GM23338 (cell line): Measurements from ENCODE around the gene ST8SIA6.

Source experiments
- CREB1 ChIP-seq: fragments of 250-450 bp; sonication (Bioruptor Pico); IDR thresholded peaks from 2 replicates; pipeline ENCODE4 v1.5.0; 2020; ENCODE audit warnings: low read depth, mild to moderate bottlenecking, moderate library complexity
- ETS1 ChIP-seq: IDR thresholded peaks from 2 replicates; pipeline ENCODE4 v1.6.1; 2016; ENCODE audit warnings: antibody characterized with exemption
- EZH2 ChIP-seq: fragments of 200-600 bp; sonication (generic); IDR thresholded peaks from one replicate; pipeline ENCODE4 v1.8.0; 2017; ENCODE audit warnings: antibody characterized with exemption, mild to moderate bottlenecking, low read depth; ENCODE audit not compliant: unreplicated experiment
- EZH2phosphoT487 ChIP-seq: fragments of 200-600 bp; sonication (generic); IDR thresholded peaks from one replicate; pipeline ENCODE4 v1.8.1; 2018; ENCODE audit warnings: antibody characterized with exemption; ENCODE audit not compliant: unreplicated experiment
- JUNB ChIP-seq: IDR thresholded peaks from one replicate; pipeline ENCODE4 v1.6.1; 2016; ENCODE audit warnings: antibody characterized with exemption; ENCODE audit not compliant: unreplicated experiment
- NANOG ChIP-seq: IDR thresholded peaks from 2 replicates; pipeline ENCODE4 v1.6.1; 2016; ENCODE audit warnings: antibody characterized with exemption, borderline replicate concordance
- POLR2AphosphoS5 ChIP-seq: IDR thresholded peaks from 2 replicates; pipeline ENCODE4 v1.6.1; 2016; ENCODE audit warnings: antibody characterized with exemption, low read depth
- STAT1 ChIP-seq: IDR thresholded peaks from one replicate; pipeline ENCODE4 v1.6.1; 2016; ENCODE audit warnings: antibody characterized with exemption; ENCODE audit not compliant: unreplicated experiment
- ZNF114 ChIP-seq: fragments of 250-450 bp; sonication (Bioruptor Pico); IDR thresholded peaks from 2 replicates; pipeline ENCODE4 v1.5.0; 2020; ENCODE audit warnings: mild to moderate bottlenecking, moderate library complexity
- ZNF331 ChIP-seq: fragments of 250-450 bp; sonication (Bioruptor Pico); IDR thresholded peaks from 2 replicates; pipeline ENCODE4 v1.5.0; 2020; ENCODE audit warnings: low read depth, mild to moderate bottlenecking, moderate library complexity
- TF ChIP-seq, protein P1 (sequence below), 2 experiments: fragments of 200-600 bp in 1 of 2; sonication (generic) in 1 of 2; conservative IDR thresholded peaks; 2 replicates each; pipeline versions ENCODE4 v1.5.1 to v1.6.1; 2016 to 2017; ENCODE audit warnings: antibody characterized with exemption in 2 of 2, low read depth in 2 of 2, mild to moderate bottlenecking in 2 of 2, moderate library complexity in 1 of 2
- TF ChIP-seq, protein P2 (sequence below): IDR thresholded peaks from one replicate; pipeline ENCODE4 v1.6.1; 2018; ENCODE audit warnings: antibody characterized with exemption; ENCODE audit not compliant: unreplicated experiment
- TF ChIP-seq, protein P3 (sequence below): fragments of 250-450 bp; sonication (Bioruptor Pico); IDR thresholded peaks from 2 replicates; pipeline ENCODE4 v1.5.0; 2020; ENCODE audit warnings: mild to moderate bottlenecking, moderate library complexity

- TF ChIP-seq, protein P1, sequence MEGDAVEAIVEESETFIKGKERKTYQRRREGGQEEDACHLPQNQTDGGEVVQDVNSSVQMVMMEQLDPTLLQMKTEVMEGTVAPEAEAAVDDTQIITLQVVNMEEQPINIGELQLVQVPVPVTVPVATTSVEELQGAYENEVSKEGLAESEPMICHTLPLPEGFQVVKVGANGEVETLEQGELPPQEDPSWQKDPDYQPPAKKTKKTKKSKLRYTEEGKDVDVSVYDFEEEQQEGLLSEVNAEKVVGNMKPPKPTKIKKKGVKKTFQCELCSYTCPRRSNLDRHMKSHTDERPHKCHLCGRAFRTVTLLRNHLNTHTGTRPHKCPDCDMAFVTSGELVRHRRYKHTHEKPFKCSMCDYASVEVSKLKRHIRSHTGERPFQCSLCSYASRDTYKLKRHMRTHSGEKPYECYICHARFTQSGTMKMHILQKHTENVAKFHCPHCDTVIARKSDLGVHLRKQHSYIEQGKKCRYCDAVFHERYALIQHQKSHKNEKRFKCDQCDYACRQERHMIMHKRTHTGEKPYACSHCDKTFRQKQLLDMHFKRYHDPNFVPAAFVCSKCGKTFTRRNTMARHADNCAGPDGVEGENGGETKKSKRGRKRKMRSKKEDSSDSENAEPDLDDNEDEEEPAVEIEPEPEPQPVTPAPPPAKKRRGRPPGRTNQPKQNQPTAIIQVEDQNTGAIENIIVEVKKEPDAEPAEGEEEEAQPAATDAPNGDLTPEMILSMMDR (conservative IDR thresholded peaks at IDR 0.05; ENCODE audit: low read depth in 2 of 2) = no peak
- TF ChIP-seq, protein P2, sequence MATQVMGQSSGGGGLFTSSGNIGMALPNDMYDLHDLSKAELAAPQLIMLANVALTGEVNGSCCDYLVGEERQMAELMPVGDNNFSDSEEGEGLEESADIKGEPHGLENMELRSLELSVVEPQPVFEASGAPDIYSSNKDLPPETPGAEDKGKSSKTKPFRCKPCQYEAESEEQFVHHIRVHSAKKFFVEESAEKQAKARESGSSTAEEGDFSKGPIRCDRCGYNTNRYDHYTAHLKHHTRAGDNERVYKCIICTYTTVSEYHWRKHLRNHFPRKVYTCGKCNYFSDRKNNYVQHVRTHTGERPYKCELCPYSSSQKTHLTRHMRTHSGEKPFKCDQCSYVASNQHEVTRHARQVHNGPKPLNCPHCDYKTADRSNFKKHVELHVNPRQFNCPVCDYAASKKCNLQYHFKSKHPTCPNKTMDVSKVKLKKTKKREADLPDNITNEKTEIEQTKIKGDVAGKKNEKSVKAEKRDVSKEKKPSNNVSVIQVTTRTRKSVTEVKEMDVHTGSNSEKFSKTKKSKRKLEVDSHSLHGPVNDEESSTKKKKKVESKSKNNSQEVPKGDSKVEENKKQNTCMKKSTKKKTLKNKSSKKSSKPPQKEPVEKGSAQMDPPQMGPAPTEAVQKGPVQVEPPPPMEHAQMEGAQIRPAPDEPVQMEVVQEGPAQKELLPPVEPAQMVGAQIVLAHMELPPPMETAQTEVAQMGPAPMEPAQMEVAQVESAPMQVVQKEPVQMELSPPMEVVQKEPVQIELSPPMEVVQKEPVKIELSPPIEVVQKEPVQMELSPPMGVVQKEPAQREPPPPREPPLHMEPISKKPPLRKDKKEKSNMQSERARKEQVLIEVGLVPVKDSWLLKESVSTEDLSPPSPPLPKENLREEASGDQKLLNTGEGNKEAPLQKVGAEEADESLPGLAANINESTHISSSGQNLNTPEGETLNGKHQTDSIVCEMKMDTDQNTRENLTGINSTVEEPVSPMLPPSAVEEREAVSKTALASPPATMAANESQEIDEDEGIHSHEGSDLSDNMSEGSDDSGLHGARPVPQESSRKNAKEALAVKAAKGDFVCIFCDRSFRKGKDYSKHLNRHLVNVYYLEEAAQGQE = no peak
- TF ChIP-seq POLR2AphosphoS5 (no peak), EZH2phosphoT487 (no peak), JUNB (no peak), EZH2 (no peak), STAT1 (no peak), CREB1 (no peak), ZNF114 (CRISPR knock-in tag) (no peak), ZNF331 (no peak), NANOG (no peak), ETS1 (no peak)
- TF ChIP-seq, protein P3, sequence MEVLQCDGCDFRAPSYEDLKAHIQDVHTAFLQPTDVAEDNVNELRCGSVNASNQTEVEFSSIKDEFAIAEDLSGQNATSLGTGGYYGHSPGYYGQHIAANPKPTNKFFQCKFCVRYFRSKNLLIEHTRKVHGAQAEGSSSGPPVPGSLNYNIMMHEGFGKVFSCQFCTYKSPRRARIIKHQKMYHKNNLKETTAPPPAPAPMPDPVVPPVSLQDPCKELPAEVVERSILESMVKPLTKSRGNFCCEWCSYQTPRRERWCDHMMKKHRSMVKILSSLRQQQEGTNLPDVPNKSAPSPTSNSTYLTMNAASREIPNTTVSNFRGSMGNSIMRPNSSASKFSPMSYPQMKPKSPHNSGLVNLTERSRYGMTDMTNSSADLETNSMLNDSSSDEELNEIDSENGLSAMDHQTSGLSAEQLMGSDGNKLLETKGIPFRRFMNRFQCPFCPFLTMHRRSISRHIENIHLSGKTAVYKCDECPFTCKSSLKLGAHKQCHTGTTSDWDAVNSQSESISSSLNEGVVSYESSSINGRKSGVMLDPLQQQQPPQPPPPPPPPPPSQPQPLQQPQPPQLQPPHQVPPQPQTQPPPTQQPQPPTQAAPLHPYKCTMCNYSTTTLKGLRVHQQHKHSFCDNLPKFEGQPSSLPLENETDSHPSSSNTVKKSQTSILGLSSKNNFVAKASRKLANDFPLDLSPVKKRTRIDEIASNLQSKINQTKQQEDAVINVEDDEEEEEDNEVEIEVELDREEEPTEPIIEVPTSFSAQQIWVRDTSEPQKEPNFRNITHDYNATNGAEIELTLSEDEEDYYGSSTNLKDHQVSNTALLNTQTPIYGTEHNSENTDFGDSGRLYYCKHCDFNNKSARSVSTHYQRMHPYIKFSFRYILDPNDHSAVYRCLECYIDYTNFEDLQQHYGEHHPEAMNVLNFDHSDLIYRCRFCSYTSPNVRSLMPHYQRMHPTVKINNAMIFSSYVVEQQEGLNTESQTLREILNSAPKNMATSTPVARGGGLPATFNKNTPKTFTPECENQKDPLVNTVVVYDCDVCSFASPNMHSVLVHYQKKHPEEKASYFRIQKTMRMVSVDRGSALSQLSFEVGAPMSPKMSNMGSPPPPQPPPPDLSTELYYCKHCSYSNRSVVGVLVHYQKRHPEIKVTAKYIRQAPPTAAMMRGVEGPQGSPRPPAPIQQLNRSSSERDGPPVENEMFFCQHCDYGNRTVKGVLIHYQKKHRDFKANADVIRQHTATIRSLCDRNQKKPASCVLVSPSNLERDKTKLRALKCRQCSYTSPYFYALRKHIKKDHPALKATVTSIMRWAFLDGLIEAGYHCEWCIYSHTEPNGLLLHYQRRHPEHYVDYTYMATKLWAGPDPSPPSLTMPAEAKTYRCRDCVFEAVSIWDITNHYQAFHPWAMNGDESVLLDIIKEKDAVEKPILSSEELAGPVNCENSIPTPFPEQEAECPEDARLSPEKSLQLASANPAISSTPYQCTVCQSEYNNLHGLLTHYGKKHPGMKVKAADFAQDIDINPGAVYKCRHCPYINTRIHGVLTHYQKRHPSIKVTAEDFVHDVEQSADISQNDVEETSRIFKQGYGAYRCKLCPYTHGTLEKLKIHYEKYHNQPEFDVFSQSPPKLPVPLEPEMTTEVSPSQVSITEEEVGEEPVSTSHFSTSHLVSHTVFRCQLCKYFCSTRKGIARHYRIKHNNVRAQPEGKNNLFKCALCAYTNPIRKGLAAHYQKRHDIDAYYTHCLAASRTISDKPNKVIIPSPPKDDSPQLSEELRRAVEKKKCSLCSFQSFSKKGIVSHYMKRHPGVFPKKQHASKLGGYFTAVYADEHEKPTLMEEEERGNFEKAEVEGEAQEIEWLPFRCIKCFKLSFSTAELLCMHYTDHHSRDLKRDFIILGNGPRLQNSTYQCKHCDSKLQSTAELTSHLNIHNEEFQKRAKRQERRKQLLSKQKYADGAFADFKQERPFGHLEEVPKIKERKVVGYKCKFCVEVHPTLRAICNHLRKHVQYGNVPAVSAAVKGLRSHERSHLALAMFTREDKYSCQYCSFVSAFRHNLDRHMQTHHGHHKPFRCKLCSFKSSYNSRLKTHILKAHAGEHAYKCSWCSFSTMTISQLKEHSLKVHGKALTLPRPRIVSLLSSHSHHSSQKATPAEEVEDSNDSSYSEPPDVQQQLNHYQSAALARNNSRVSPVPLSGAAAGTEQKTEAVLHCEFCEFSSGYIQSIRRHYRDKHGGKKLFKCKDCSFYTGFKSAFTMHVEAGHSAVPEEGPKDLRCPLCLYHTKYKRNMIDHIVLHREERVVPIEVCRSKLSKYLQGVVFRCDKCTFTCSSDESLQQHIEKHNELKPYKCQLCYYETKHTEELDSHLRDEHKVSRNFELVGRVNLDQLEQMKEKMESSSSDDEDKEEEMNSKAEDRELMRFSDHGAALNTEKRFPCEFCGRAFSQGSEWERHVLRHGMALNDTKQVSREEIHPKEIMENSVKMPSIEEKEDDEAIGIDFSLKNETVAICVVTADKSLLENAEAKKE (CRISPR knock-in tag) = no peak
Observed at GRCh38 chr10:17416442-17417211, 37.8 kb downstream of the ST8SIA6 start.
